Measurements from ENCODE around the gene EFNA5. TPM values are rescaled to one million over a fixed set of nuclear protein-coding genes. Genes with fewer than 3 reads are reported as not detected.
A peak's percentile ranks its signal among the peaks of the same experiment; 100 is the strongest.

EFNA5 gene
- total RNA-seq, 1 donor from 2014 or later: 2.2 TPM

GRCh38 chr5:107576155-107576554 lies 94.6 kb downstream of the EFNA5 start:
- intact Hi-C loops (cut with DNase I): no loop called here
- no peak for DNase-seq (ENCODE audit: low spot score in 2 of 2)

GRCh38 chr5:107574287-107574686 lies 96.5 kb downstream of the EFNA5 start:
- no peak for DNase-seq (ENCODE audit: low spot score in 2 of 2)
- Histone ChIP-seq H3K36me3 (no peaks in the 10 kb centered on the region), H3K27me3 (no peaks in the 10 kb centered on the region), H3K4me3 (no peak overlapping the region), H3K27ac (no peak overlapping the region), H3K9me3 (no peaks in the 10 kb centered on the region), H3K4me1 (peaks cover 0 to 22% of the 10 kb centered on the region in 2 donors)
- intact Hi-C loops (cut with DNase I): loop anchor here (5.0 kb wide), 4 partner anchors 87 to 322 kb away; no protein-coding TSS in a partner anchor
- TF ChIP-seq CTCF (IDR thresholded peaks at IDR 0.05): no peak

More at GRCh38 chr5:107576155-107576554, 94.6 kb downstream of the EFNA5 start:
- Histone ChIP-seq H3K27ac (no peak overlapping the region), H3K36me3 (no peaks in the 10 kb centered on the region), H3K4me3 (no peak overlapping the region), H3K9me3 (no peaks in the 10 kb centered on the region), H3K27me3 (no peaks in the 10 kb centered on the region), H3K4me1 (peaks cover 0 to 16% of the 10 kb centered on the region in 2 donors)
- no peak for TF ChIP-seq CTCF (IDR thresholded peaks at IDR 0.05)

GRCh38 chr5:107572715-107573368 lies 97.9 kb downstream of the EFNA5 start:
- no peak for TF ChIP-seq CTCF (IDR thresholded peaks at IDR 0.05)
- peak overlapping the region in 1 of 2 donors; percentile 61 for H3K4me3 ChIP-seq
- DNase-seq (ENCODE audit: low spot score in 2 of 2): no peak
- no peaks in the 10 kb centered on the region for H3K36me3 ChIP-seq
- H3K4me1 ChIP-seq: peaks cover 0 to 19% of the 10 kb centered on the region in 2 donors
- intact Hi-C loops (cut with DNase I): loop anchor here (2.0 to 5.0 kb wide), 5 partner anchors 86 to 321 kb away; partner anchors contain the start of gene EFNA5
- H3K27me3 ChIP-seq: no peaks in the 10 kb centered on the region
- peak overlapping the region; percentile 63 to 66 for H3K27ac ChIP-seq
- H3K9me3 ChIP-seq: no peaks in the 10 kb centered on the region

GRCh38 chr5:107571621-107572536 lies 98.9 kb downstream of the EFNA5 start:
- intact Hi-C loops (cut with DNase I): loop anchor here (2.0 to 5.0 kb wide), 5 partner anchors 85 to 320 kb away; partner anchors contain the start of gene EFNA5
- Histone ChIP-seq H3K27ac (peak overlapping the region; percentile 63 to 66), H3K27me3 (no peaks in the 10 kb centered on the region), H3K36me3 (no peaks in the 10 kb centered on the region), H3K4me3 (peak overlapping the region; percentile 61 to 67), H3K4me1 (peaks cover 0 to 10% of the 10 kb centered on the region in 2 donors), H3K9me3 (no peaks in the 10 kb centered on the region)
- peak; percentile 74 to 97 for DNase-seq (ENCODE audit: low spot score in 2 of 2)
- peak; percentile 81 to 95 (median 91) for TF ChIP-seq CTCF (IDR thresholded peaks at IDR 0.05)

- no peaks in the 10 kb centered on the region for H3K27me3 ChIP-seq
- intact Hi-C loops (cut with DNase I): loop anchor here (5.0 kb wide), 4 partner anchors 84 to 319 kb away; no protein-coding TSS in a partner anchor
- peaks cover 0 to 18% of the 10 kb centered on the region in 2 donors for H3K4me1 ChIP-seq
- DNase-seq (ENCODE audit: low spot score in 2 of 2): no peak
- H3K27ac ChIP-seq: peak overlapping the region; percentile 63 to 66
- no peaks in the 10 kb centered on the region for H3K9me3 ChIP-seq
- H3K4me3 ChIP-seq: peak overlapping the region; percentile 61 to 67
- TF ChIP-seq CTCF (IDR thresholded peaks at IDR 0.05): no peak
- H3K36me3 ChIP-seq: no peaks in the 10 kb centered on the region
Observed at GRCh38 chr5:107570805-107571531, 99.8 kb downstream of the EFNA5 start.
